ENCODE measurements around the gene MMP24. TPM values are rescaled to one million over a fixed set of nuclear protein-coding genes. Genes with fewer than 3 reads are reported as not detected.

Gene MMP24
- total RNA-seq, 1 experiment from 2014 or later = 23.0 TPM

- Mint-ChIP-seq H3K36me3 (ENCODE audit: insufficient read depth in 1 of 3, low read depth in 3 of 3) (peaks cover 0 to 58% (median 38%) of the 10 kb centered on the region in 3 experiments; a peak in 4 of 7 replicates), H3K9me3 (no peaks in the 10 kb centered on the region; a peak in 1 of 5 replicates), H3K27me3 (ENCODE audit: low read depth) (no peaks in the 10 kb centered on the region; the same call in 1 of the 2 replicates), H3K4me3 (no peak overlapping the region), H3K27ac (peak overlapping the region in 1 of 3 experiments; percentile 20; a peak in 1 of 7 replicates), H3K4me1 (peaks cover 39 to 46% of the 10 kb centered on the region in 2 experiments)
- no peak overlapping the region for H3K4ac ChIP-seq (ENCODE audit: low read depth, low read length)
- no peak overlapping the region for H3T11ph ChIP-seq (ENCODE audit: low read length)
- no peak for DNase-seq
- no peaks in the 10 kb centered on the region for H3K79me1 ChIP-seq (ENCODE audit: insufficient read depth, low read depth, low read length, poor library complexity, severe bottlenecking)
- no peak overlapping the region for H2AFZ ChIP-seq (ENCODE audit: low read length)
- H2BK20ac ChIP-seq (ENCODE audit: low read depth, low read length, poor library complexity, severe bottlenecking) = no peak overlapping the region
- no peak overlapping the region for H2BK5ac ChIP-seq (ENCODE audit: insufficient read length, low read length)
- H4K20me1 ChIP-seq (ENCODE audit: control insufficient read depth, insufficient read depth, insufficient read length) = no peaks in the 10 kb centered on the region
- H3K18ac ChIP-seq (ENCODE audit: insufficient read length, low read depth, low read length) = no peak overlapping the region
- H4K91ac ChIP-seq (ENCODE audit: insufficient read length, low read depth, low read length) = no peak overlapping the region
- no CpG with 5 or more reads among the region's 12 CpGs for WGBS (ENCODE audit: extremely low coverage, insufficient read length, low lambda C conversion rate)
- no peak overlapping the region for H4K5ac ChIP-seq (ENCODE audit: insufficient read length, low read depth, low read length)
- H2BK15ac ChIP-seq (ENCODE audit: low read depth, low read length) = no peak overlapping the region
- no peaks in the 10 kb centered on the region for H3K27me3 ChIP-seq (ENCODE audit: insufficient read depth, low read length)
- no peak overlapping the region for H4K8ac ChIP-seq (replicated peaks; ENCODE audit: insufficient read length, low read depth, low read length)
- TF ChIP-seq, protein P1, sequence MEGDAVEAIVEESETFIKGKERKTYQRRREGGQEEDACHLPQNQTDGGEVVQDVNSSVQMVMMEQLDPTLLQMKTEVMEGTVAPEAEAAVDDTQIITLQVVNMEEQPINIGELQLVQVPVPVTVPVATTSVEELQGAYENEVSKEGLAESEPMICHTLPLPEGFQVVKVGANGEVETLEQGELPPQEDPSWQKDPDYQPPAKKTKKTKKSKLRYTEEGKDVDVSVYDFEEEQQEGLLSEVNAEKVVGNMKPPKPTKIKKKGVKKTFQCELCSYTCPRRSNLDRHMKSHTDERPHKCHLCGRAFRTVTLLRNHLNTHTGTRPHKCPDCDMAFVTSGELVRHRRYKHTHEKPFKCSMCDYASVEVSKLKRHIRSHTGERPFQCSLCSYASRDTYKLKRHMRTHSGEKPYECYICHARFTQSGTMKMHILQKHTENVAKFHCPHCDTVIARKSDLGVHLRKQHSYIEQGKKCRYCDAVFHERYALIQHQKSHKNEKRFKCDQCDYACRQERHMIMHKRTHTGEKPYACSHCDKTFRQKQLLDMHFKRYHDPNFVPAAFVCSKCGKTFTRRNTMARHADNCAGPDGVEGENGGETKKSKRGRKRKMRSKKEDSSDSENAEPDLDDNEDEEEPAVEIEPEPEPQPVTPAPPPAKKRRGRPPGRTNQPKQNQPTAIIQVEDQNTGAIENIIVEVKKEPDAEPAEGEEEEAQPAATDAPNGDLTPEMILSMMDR (conservative IDR thresholded peaks at IDR 0.05) = no peak
- H3K14ac ChIP-seq (ENCODE audit: insufficient read depth, low read length) = no peak overlapping the region
- H3K4me1 ChIP-seq (ENCODE audit: insufficient read depth, low read length) = no peaks in the 10 kb centered on the region; the same call in 1 of the 2 replicates
- no peak overlapping the region for H2BK120ac ChIP-seq (ENCODE audit: low read depth, low read length, poor library complexity, severe bottlenecking)
- H3K9me3 ChIP-seq (ENCODE audit: control insufficient read depth, low read depth, low read length) = no peaks in the 10 kb centered on the region
- no peak overlapping the region for H3K23ac ChIP-seq (ENCODE audit: insufficient read length, low read depth, low read length)
- no peak overlapping the region for H3K4me2 ChIP-seq (ENCODE audit: insufficient read depth, insufficient read length, low read length)
- H3K79me2 ChIP-seq (ENCODE audit: insufficient read depth, low read length) = no peaks in the 10 kb centered on the region
- no peak overlapping the region for H2BK12ac ChIP-seq (ENCODE audit: insufficient read length, low read depth, low read length)
- no peak overlapping the region for H2AK5ac ChIP-seq (ENCODE audit: insufficient read length, low read length)
- H3K23me2 ChIP-seq (ENCODE audit: insufficient read length, low read depth, low read length, poor library complexity, severe bottlenecking) = no peaks in the 10 kb centered on the region
- H3K27ac ChIP-seq (ENCODE audit: insufficient read length, low read depth, low read length) = no peak overlapping the region
- H3K9ac ChIP-seq (ENCODE audit: extremely low read depth, insufficient read length, low read length) = no peak overlapping the region
- no peak overlapping the region for H3K56ac ChIP-seq (ENCODE audit: insufficient read length, low read depth, low read length)
Observed at GRCh38 chr20:35254448-35254999, 28.0 kb downstream of the MMP24 start.
